ENCODE data around the gene EEF1E1.

DNA sequence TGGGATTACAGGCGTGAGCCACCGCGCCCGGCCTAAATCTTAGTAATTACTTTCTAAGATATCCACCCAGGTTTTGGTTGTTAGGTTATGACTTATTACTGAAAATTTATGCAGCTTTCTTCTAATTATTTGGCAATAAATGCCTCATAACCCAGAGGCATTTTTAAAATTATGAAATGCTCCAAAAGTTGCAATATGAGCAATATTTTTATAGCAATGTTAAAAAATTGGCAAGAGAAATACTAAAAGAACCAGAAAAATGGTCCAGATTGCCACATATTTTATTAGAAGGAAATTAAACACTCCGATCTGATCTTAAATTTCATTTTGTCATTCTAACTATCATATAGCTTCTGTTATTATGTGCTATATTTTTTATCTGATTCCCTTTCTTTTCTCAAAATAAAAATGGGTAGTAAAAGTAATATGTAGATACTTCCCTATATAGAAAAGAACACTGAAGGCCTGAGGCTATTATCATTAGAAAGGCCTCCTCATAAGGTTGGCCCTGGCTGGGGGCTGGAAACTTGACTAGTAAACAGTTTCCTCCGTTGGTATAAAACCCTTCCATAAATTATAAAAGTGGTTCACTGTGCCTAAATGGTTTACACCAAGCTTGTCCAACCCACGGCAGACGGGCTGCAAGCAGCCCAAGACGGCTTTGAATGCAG, 60.3 kb downstream of the EEF1E1 start:
- TF ChIP-seq EZH2 (IDR thresholded peaks at IDR 0.05; ENCODE audit: insufficient read depth, poor library complexity, severe bottlenecking) (no peak), EZH2phosphoT487 (IDR thresholded peaks at IDR 0.05; ENCODE audit: insufficient read depth, low read depth) (no peak)

All from GM23248 (cell line).